Naive thymus-derived CD4-positive, alpha-beta T cell (primary cell): ENCODE data around the gene GNG8. TPM values are rescaled to one million over a fixed set of nuclear protein-coding genes. Genes with fewer than 3 reads are reported as not detected.

Experiments
- ATAC-seq: fragments of 150-1000 bp; cut with Tn5 transposase; 2 replicates; pipeline ENCODE4 v1.10.0; 2021; ENCODE audit warnings: mild to moderate bottlenecking, moderate library complexity
- CTCF ChIA-PET: fragments of 350-600 bp; sonication (Branson Sonifier 250); formaldehyde crosslinking; loops from one replicate; lab custom pipeline; 2021; ENCODE audit warnings: antibody characterized with exemption; lab: Charles Lee
- POLR2A ChIA-PET: fragments of 350-600 bp; sonication (Branson Sonifier 250); formaldehyde crosslinking; loops from one replicate; lab custom pipeline; 2021; ENCODE audit warnings: antibody characterized with exemption, inconsistent platforms; lab: Charles Lee
- DNase-seq, 9 donors: peaks; one replicate each; pipeline versions ENCODE4 v3.0.0 to v3.0.0-alpha.2; 2020 to 2022; ENCODE audit warnings: mixed read lengths in 1 of 9
- H3K27ac ChIP-seq: one replicate; pipeline ENCODE4 v1.7.0; 2013; ENCODE audit warnings: mild to moderate bottlenecking, low read depth, low read length, moderate library complexity
- H3K27me3 ChIP-seq, 2 donors: one replicate each; pipeline ENCODE4 v1.7.0; 2013; ENCODE audit warnings: low read length in 2 of 2, mild to moderate bottlenecking in 2 of 2, moderate library complexity in 2 of 2; ENCODE audit not compliant: control insufficient read depth in 2 of 2, insufficient read depth in 2 of 2
- H3K36me3 ChIP-seq, 3 experiments: 1 replicate in 2 of 3; 2 replicates in 1 of 3; pipeline ENCODE4 v1.7.0; 2013; ENCODE audit warnings: low read length in 3 of 3, mild to moderate bottlenecking in 3 of 3, moderate library complexity in 1 of 3; ENCODE audit not compliant: insufficient read depth in 3 of 3, control insufficient read depth in 2 of 3
- H3K4me1 ChIP-seq, 2 donors: one replicate each; pipeline ENCODE4 v1.7.0; 2013; ENCODE audit warnings: low read length in 2 of 2, mild to moderate bottlenecking in 2 of 2, moderate library complexity in 1 of 2; ENCODE audit not compliant: control insufficient read depth in 2 of 2, insufficient read depth in 2 of 2
- H3K4me3 ChIP-seq: 2 replicates; pipeline ENCODE4 v1.7.0; 2013; ENCODE audit warnings: mild to moderate bottlenecking, low read length
- H3K9me3 ChIP-seq, 3 experiments: 1 replicate in 2 of 3; 2 replicates in 1 of 3; pipeline ENCODE4 v1.7.0; 2013; ENCODE audit warnings: low read length in 3 of 3; ENCODE audit not compliant: control insufficient read depth in 2 of 3
- H3K27ac Mint-ChIP-seq, 9 donors: one replicate each; pipeline ENCODE4 v1.8.0; 2020 to 2022; ENCODE audit warnings: mixed read lengths in 9 of 9, mild to moderate bottlenecking in 8 of 9, moderate library complexity in 5 of 9, inconsistent platforms in 2 of 9
- H3K27me3 Mint-ChIP-seq, 5 donors: one replicate each; pipeline ENCODE4 v1.8.0; 2021 to 2022; ENCODE audit warnings: mixed read lengths in 5 of 5, mild to moderate bottlenecking in 1 of 5
- H3K36me3 Mint-ChIP-seq, 5 donors: one replicate each; pipeline ENCODE4 v1.8.0; 2020 to 2022; ENCODE audit warnings: mixed read lengths in 5 of 5, mild to moderate bottlenecking in 3 of 5, inconsistent platforms in 1 of 5
- H3K4me1 Mint-ChIP-seq, 7 donors: one replicate each; pipeline ENCODE4 v1.8.0; 2020 to 2022; ENCODE audit warnings: mixed read lengths in 7 of 7, mild to moderate bottlenecking in 3 of 7, inconsistent platforms in 1 of 7
- H3K4me3 Mint-ChIP-seq, 10 donors: one replicate each; pipeline ENCODE4 v1.8.0; 2020 to 2022; ENCODE audit warnings: mild to moderate bottlenecking in 10 of 10, mixed read lengths in 10 of 10, moderate library complexity in 6 of 10, inconsistent platforms in 2 of 10
- H3K9me3 Mint-ChIP-seq, 11 donors: one replicate each; pipeline ENCODE4 v1.8.0; 2020 to 2022; ENCODE audit warnings: mixed read lengths in 11 of 11, mild to moderate bottlenecking in 4 of 11, inconsistent platforms in 1 of 11, moderate library complexity in 1 of 11
- intact Hi-C, 2 donors: fragments of 100-400 bp; cut with micrococcal nuclease; formaldehyde crosslinking; loops; one replicate each; pipeline ENCODE4 v1.15.1; 2023
- polyA plus RNA-seq, 2 donors: library from polyadenylated mRNA; unstranded; fragments of 300-500 nt; fragmentation: Illumina TruSeq; gene quantifications; one replicate each; pipeline ENCODE4 v1.2.3, GENCODE V29; 2021
- total RNA-seq, 6 experiments: library from RNA in 5 of 6; stranded (reverse) in 5 of 6; gene quantifications; 1 replicate in 5 of 6; 2 replicates in 1 of 6; pipeline ENCODE4 v1.2.3 and lab custom pipeline; 2021 to 2026

The GNG8 gene
- total and polyA plus RNA-seq, 7 experiments from 2014 or later: 3.2 to 12.3 (median 9.7) TPM; not detected in 4

GRCh38 chr19:46648961-46649960 is 13.3 kb upstream of the GNG8 start:
- no peak overlapping the region for H3K4me3 ChIP-seq
- H3K27me3 Mint-ChIP-seq: peaks cover 20 to 71% (median 31%) of the 10 kb centered on the region in 5 donors
- DNase-seq (no peak), ATAC-seq (no peak)
- peaks cover 5 to 18% (median 15%) of the 10 kb centered on the region in 7 donors for H3K4me1 Mint-ChIP-seq
- peaks cover 2 to 3% of the 10 kb centered on the region in 2 donors for H3K27me3 ChIP-seq
- H3K27ac Mint-ChIP-seq: peak overlapping the region in 2 of 9 donors; percentile 52 to 66
- peaks cover 0 to 8% of the 10 kb centered on the region in 2 donors for H3K4me1 ChIP-seq
- intact Hi-C loops: no loop called here
- H3K36me3 ChIP-seq: no peaks in the 10 kb centered on the region
- ChIA-PET POLR2A (interaction anchor here (1.0 kb wide), 1 partner anchor 8 kb away, joined by 4 read pairs; no protein-coding TSS in a partner anchor), CTCF (no interaction called here)
- peaks cover 0 to 13% (median 4%) of the 10 kb centered on the region in 5 donors for H3K36me3 Mint-ChIP-seq
- peaks cover 0 to 5% (median 0%) of the 10 kb centered on the region in 3 experiments for H3K9me3 ChIP-seq
- H3K4me3 Mint-ChIP-seq: peak overlapping the region in 4 of 10 donors; percentile 29 to 65 (median 57)
- no peak overlapping the region for H3K27ac ChIP-seq
- peaks cover 0 to 33% (median 10%) of the 10 kb centered on the region in 11 donors for H3K9me3 Mint-ChIP-seq

- Histone ChIP-seq H3K27me3 (peaks cover 2 to 3% of the 10 kb centered on the region in 2 donors), H3K36me3 (no peaks in the 10 kb centered on the region), H3K4me3 (no peak overlapping the region), H3K9me3 (peaks cover 0 to 5% (median 0%) of the 10 kb centered on the region in 3 experiments), H3K4me1 (peaks cover 0 to 8% of the 10 kb centered on the region in 2 donors), H3K27ac (no peak overlapping the region)
- Mint-ChIP-seq H3K27me3 (peaks cover 19 to 66% (median 25%) of the 10 kb centered on the region in 5 donors), H3K4me3 (peak overlapping the region; percentile 7 to 73 (median 58)), H3K4me1 (peaks cover 5 to 18% (median 15%) of the 10 kb centered on the region in 7 donors), H3K9me3 (peaks cover 0 to 33% (median 10%) of the 10 kb centered on the region in 11 donors), H3K27ac (peak overlapping the region in 4 of 9 donors; percentile 3 to 59 (median 16)), H3K36me3 (peaks cover 0 to 13% (median 4%) of the 10 kb centered on the region in 5 donors)
- ATAC-seq (peak; percentile 76), DNase-seq (peak in 4 of 9 donors; percentile 25 to 33 (median 32))
- POLR2A ChIA-PET: interaction anchor here (1.0 kb wide), 1 partner anchor 9 kb away, joined by 4 read pairs; no protein-coding TSS in a partner anchor
- CTCF ChIA-PET: no interaction called here
- intact Hi-C loops: no loop called here
Observed at GRCh38 chr19:46648060-46648960, 12.3 kb upstream of the GNG8 start.

- intact Hi-C loops: no loop called here
- H3K4me1 Mint-ChIP-seq: peaks cover 5 to 18% (median 15%) of the 10 kb centered on the region in 7 donors
- peaks cover 2 to 3% of the 10 kb centered on the region in 2 donors for H3K27me3 ChIP-seq
- POLR2A ChIA-PET: no interaction called here
- H3K27me3 Mint-ChIP-seq: peaks cover 19 to 65% (median 25%) of the 10 kb centered on the region in 5 donors
- ATAC-seq: no peak
- no peak for DNase-seq
- CTCF ChIA-PET: interaction anchor here (0.7 kb wide), 1 partner anchor 30 kb away, joined by 3 read pairs; no protein-coding TSS in a partner anchor
- no peak overlapping the region for H3K4me3 ChIP-seq
- H3K9me3 ChIP-seq: peaks cover 0 to 5% (median 0%) of the 10 kb centered on the region in 3 experiments
- peaks cover 0 to 13% (median 4%) of the 10 kb centered on the region in 5 donors for H3K36me3 Mint-ChIP-seq
- no peak overlapping the region for H3K27ac ChIP-seq
- H3K9me3 Mint-ChIP-seq: peaks cover 0 to 33% (median 10%) of the 10 kb centered on the region in 11 donors
- no peak overlapping the region for H3K27ac Mint-ChIP-seq
- H3K36me3 ChIP-seq: no peaks in the 10 kb centered on the region
- H3K4me3 Mint-ChIP-seq: no peak overlapping the region
- H3K4me1 ChIP-seq: peaks cover 0 to 8% of the 10 kb centered on the region in 2 donors
Observed at GRCh38 chr19:46646402-46646801, 10.4 kb upstream of the GNG8 start.

- Histone ChIP-seq H3K9me3 (peaks cover 0 to 5% (median 0%) of the 10 kb centered on the region in 3 experiments), H3K27ac (no peak overlapping the region), H3K4me1 (peaks cover under 1 to 12% of the 10 kb centered on the region in 2 donors), H3K4me3 (no peak overlapping the region), H3K36me3 (no peaks in the 10 kb centered on the region), H3K27me3 (peaks cover 2 to 3% of the 10 kb centered on the region in 2 donors)
- DNase-seq (no peak), ATAC-seq (no peak)
- Mint-ChIP-seq H3K4me1 (peaks cover under 1 to 18% (median 8%) of the 10 kb centered on the region in 7 donors), H3K27me3 (peaks cover 7 to 59% (median 20%) of the 10 kb centered on the region in 5 donors), H3K36me3 (peaks cover 0 to 8% (median 4%) of the 10 kb centered on the region in 5 donors), H3K27ac (no peak overlapping the region), H3K9me3 (peaks cover 0 to 29% (median 6%) of the 10 kb centered on the region in 11 donors), H3K4me3 (no peak overlapping the region)
- CTCF ChIA-PET: interaction anchor here (1.6 kb wide), 1 partner anchor 84 kb away, joined by 3 read pairs; no protein-coding TSS in a partner anchor
- intact Hi-C loops: no loop called here
- POLR2A ChIA-PET: interaction anchor here (0.9 to 1.0 kb wide), 2 partner anchors 14 to 16 kb away, joined by 3 read pairs; partner anchors contain the start of gene DACT3
Observed at GRCh38 chr19:46644720-46645119, 8.7 kb upstream of the GNG8 start.

- ChIA-PET CTCF (no interaction called here), POLR2A (interaction anchor here (0.6 to 0.7 kb wide), 2 partner anchors 12 to 110 kb away, joined by 3 to 5 read pairs; no protein-coding TSS in a partner anchor)
- H3K4me1 ChIP-seq: peaks cover 16 to 22% of the 10 kb centered on the region in 2 donors
- H3K36me3 Mint-ChIP-seq: peaks cover 0 to 3% (median 0%) of the 10 kb centered on the region in 5 donors
- no peak for DNase-seq
- peaks cover 0 to 35% (median 8%) of the 10 kb centered on the region in 5 donors for H3K27me3 Mint-ChIP-seq
- peaks cover 0 to 3% (median 0%) of the 10 kb centered on the region in 11 donors for H3K9me3 Mint-ChIP-seq
- no peak overlapping the region for H3K4me3 ChIP-seq
- intact Hi-C loops: no loop called here
- H3K27ac Mint-ChIP-seq: peak overlapping the region in 1 of 9 donors; percentile 10
- H3K4me3 Mint-ChIP-seq: peak overlapping the region in 8 of 10 donors; percentile 11 to 73 (median 42)
- H3K36me3 ChIP-seq: no peaks in the 10 kb centered on the region
- H3K27me3 ChIP-seq: no peaks in the 10 kb centered on the region
- peaks cover 0 to 10% (median 0%) of the 10 kb centered on the region in 7 donors for H3K4me1 Mint-ChIP-seq
- H3K9me3 ChIP-seq: no peaks in the 10 kb centered on the region
- no peak for ATAC-seq
- no peak overlapping the region for H3K27ac ChIP-seq
Observed at GRCh38 chr19:46640656-46641055, 4.7 kb upstream of the GNG8 start.
